Endothelial cell of umbilical vein (primary cell): ENCODE data around the gene MOG. TPM values are rescaled to one million over a fixed set of nuclear protein-coding genes. Genes with fewer than 3 reads are reported as not detected.

Experiments used
- BruUV-seq: library from RNA; stranded (reverse); fragments of 400-500 nt; replicated peaks from 2 replicates; lab custom pipeline; 2021; lab: Mats Ljungman, UMichigan
- CTCF ChIA-PET: fragments of 300-600, 350-600 bp; sonication (Branson Sonifier 250); formaldehyde crosslinking; loops from one replicate; lab custom pipeline; 2021; ENCODE audit warnings: antibody characterized with exemption, inconsistent platforms; lab: Charles Lee
- POLR2A ChIA-PET: fragments of 300-600, 350-600 bp; sonication (Branson Sonifier 250); formaldehyde crosslinking; loops from one replicate; lab custom pipeline; 2021; ENCODE audit warnings: antibody characterized with exemption, inconsistent platforms; lab: Charles Lee
- DNase-seq: peaks from one replicate; pipeline ENCODE4 v3.0.0-alpha.2; 2011; ENCODE audit warnings: low read depth, low spot score
- FAIRE-seq: peaks from 2 replicates; lab custom pipeline; 2011; peaks lifted over from hg19 to GRCh38; lab: Jason Lieb, UNC
- H2AFZ ChIP-seq: 2 replicates; pipeline ENCODE4 v1.6.0; 2012; ENCODE audit warnings: low read depth, low read length, control low read depth, inconsistent platforms
- H3K27ac ChIP-seq: 2 replicates; pipeline ENCODE4 v1.5.1; 2011; ENCODE audit warnings: low read depth, mild to moderate bottlenecking, control low read depth, low read length, moderate library complexity; ENCODE audit not compliant: insufficient read depth
- H3K27me3 ChIP-seq, 2 experiments: 2 replicates each; pipeline versions ENCODE4 v1.6.0 to v1.6.1; 2011; ENCODE audit warnings: low read length in 2 of 2, mixed read lengths in 1 of 2; ENCODE audit not compliant: control insufficient read depth in 2 of 2, insufficient read depth in 2 of 2
- H3K36me3 ChIP-seq, 2 experiments: 2 replicates in 1 of 2; 3 replicates in 1 of 2; pipeline ENCODE4 v1.5.1; 2011; ENCODE audit warnings: low read length in 2 of 2, mild to moderate bottlenecking in 1 of 2, moderate library complexity in 1 of 2; ENCODE audit not compliant: control insufficient read depth in 2 of 2, insufficient read depth in 2 of 2; ENCODE audit errors: extremely low read depth in 1 of 2
- H3K4me1 ChIP-seq: 3 replicates; pipeline ENCODE4 v1.5.1; 2011; ENCODE audit warnings: mild to moderate bottlenecking, low read length; ENCODE audit not compliant: control insufficient read depth, insufficient read depth; ENCODE audit errors: extremely low read depth
- H3K4me2 ChIP-seq: 2 replicates; pipeline ENCODE4 v1.6.1; 2011; ENCODE audit warnings: low read length, control low read depth, mixed read lengths; ENCODE audit not compliant: insufficient read depth
- H3K4me3 ChIP-seq, 3 experiments: fragments of 200-600 bp in 1 of 3; sonication (generic), shearing (Covaris generic) in 1 of 3; replicated peaks in 1 of 3; 2 replicates each; pipeline ENCODE4 v1.5.1; 2011 to 2016; ENCODE audit warnings: control low read depth in 3 of 3, low read length in 3 of 3, mild to moderate bottlenecking in 2 of 3, inconsistent platforms in 1 of 3, low read depth in 1 of 3, moderate library complexity in 1 of 3; ENCODE audit not compliant: insufficient read depth in 1 of 3
- H3K79me2 ChIP-seq: 2 replicates; pipeline ENCODE4 v1.6.0; 2012; ENCODE audit warnings: low read length, inconsistent platforms; ENCODE audit not compliant: control insufficient read depth, insufficient read depth
- H3K9ac ChIP-seq: replicated peaks from 2 replicates; pipeline ENCODE3; 2011; ENCODE audit warnings: low read length, control low read depth; ENCODE audit not compliant: insufficient read depth; ENCODE audit errors: extremely low read depth
- H3K9me1 ChIP-seq: replicated peaks from 3 replicates; pipeline ENCODE4 v1.6.0; 2011; ENCODE audit warnings: mild to moderate bottlenecking, low read length; ENCODE audit not compliant: control insufficient read depth, insufficient read depth; ENCODE audit errors: extremely low read depth
- H3K9me3 ChIP-seq: replicated peaks from 2 replicates; pipeline ENCODE4 v1.5.1; 2012; ENCODE audit warnings: low read length, inconsistent platforms; ENCODE audit not compliant: control insufficient read depth, insufficient read depth
- H4K20me1 ChIP-seq: replicated peaks from 2 replicates; pipeline ENCODE3; 2011; ENCODE audit warnings: mild to moderate bottlenecking, low read length; ENCODE audit not compliant: control insufficient read depth, insufficient read depth; ENCODE audit errors: extremely low read depth
- EZH2 ChIP-seq: IDR thresholded peaks from 2 replicates; pipeline ENCODE4 v1.6.1; 2012; ENCODE audit warnings: borderline replicate concordance, low read depth, mild to moderate bottlenecking, moderate library complexity, low read length, inconsistent platforms; ENCODE audit not compliant: severe bottlenecking
- FOS ChIP-seq: IDR thresholded peaks from 2 replicates; pipeline ENCODE4 v1.6.1; 2011; ENCODE audit warnings: mild to moderate bottlenecking, low read length, moderate library complexity, borderline replicate concordance; ENCODE audit not compliant: insufficient read depth
- GATA2 ChIP-seq: IDR thresholded peaks from 2 replicates; pipeline ENCODE4 v1.7.0; 2011; ENCODE audit warnings: low read depth, mild to moderate bottlenecking, moderate library complexity, mixed read lengths, low read length; ENCODE audit not compliant: insufficient read length, insufficient read depth
- MYC ChIP-seq: IDR thresholded peaks from one replicate; pipeline ENCODE4 v1.6.1; 2011; ENCODE audit warnings: mild to moderate bottlenecking, low read depth, low read length
- POLR2A ChIP-seq: IDR thresholded peaks from 2 replicates; pipeline ENCODE4 v1.6.1; 2012; ENCODE audit warnings: low read depth, mild to moderate bottlenecking, control low read depth, low read length
- POLR2AphosphoS5 ChIP-seq: IDR thresholded peaks from 2 replicates; pipeline ENCODE4 v1.6.1; 2012; ENCODE audit warnings: low read depth, mild to moderate bottlenecking, control low read depth, low read length, moderate library complexity; ENCODE audit not compliant: insufficient read depth
- dilution Hi-C: fragments of 300-500 bp; cut with MboI; formaldehyde crosslinking; loops from one replicate; pipeline ENCODE4 v1.15.0; 2019; ENCODE audit warnings: low sequenced_read_pairs; ENCODE audit not compliant: extremely low pct_ligation_motif_present
- intact Hi-C: fragments of 100-400 bp; cut with micrococcal nuclease; formaldehyde crosslinking; loops from one replicate; pipeline ENCODE4 v1.10.0; 2022
- polyA plus RNA-seq, 4 experiments: library from polyadenylated mRNA; depleted of rRNA in 3 of 4; stranded (reverse) in 3 of 4; unstranded in 1 of 4; fragments of >200 nt; gene quantifications; 2 replicates each; pipeline versions ENCODE4 v1.2.1 to v1.2.3, GENCODE V29; 2011 to 2012; ENCODE audit warnings: missing spikeins in 1 of 4
- total RNA-seq: library from RNA; stranded (reverse); gene quantifications from 2 replicates; pipeline ENCODE4 v1.2.3, GENCODE V29; 2021
- TF ChIP-seq, protein P1 (sequence below), 2 donors: IDR thresholded peaks; 1 replicate in 1 of 2; 2 replicates in 1 of 2; pipeline ENCODE4 v1.5.1; 2011; ENCODE audit warnings: low read length in 2 of 2, mild to moderate bottlenecking in 2 of 2, moderate library complexity in 2 of 2, control low read depth in 1 of 2, inconsistent platforms in 1 of 2, low read depth in 1 of 2; ENCODE audit not compliant: insufficient read depth in 1 of 2; ENCODE audit errors: extremely low read depth in 1 of 2
- TF ChIP-seq, protein P2 (sequence below): IDR thresholded peaks from 2 replicates; pipeline ENCODE4 v1.6.1; 2011; ENCODE audit not compliant: insufficient read depth, insufficient read length

MOG gene
- total and polyA plus RNA-seq, 2 donors (not counting 3 experiments of a cell fraction or from before 2014, with no cell fraction given) = not detected

DNA sequence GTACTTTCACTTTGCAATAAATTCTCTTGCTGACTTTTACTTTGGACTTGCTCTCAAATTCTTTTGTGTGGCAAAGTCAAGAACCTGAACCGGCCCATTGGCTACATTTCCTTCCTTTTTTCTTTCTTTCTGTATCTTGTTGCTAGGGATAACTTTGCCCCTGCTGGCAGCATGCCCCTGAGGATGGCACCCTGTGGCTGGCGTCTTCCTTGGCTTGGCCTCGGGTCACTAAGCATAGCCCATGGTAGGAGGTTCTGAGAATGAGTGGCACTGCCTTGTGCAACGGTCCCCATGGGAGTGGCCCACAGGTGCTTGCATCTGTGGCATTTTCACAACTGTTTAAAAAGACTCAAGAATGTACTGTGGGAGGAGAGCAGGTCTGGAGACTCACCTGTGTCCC is 52.3 kb downstream of the MOG start:
- Histone ChIP-seq H3K36me3 (no peaks in the 10 kb centered on the region), H3K27me3 (peaks cover 6 to 7% of the 10 kb centered on the region in 2 experiments), H3K9me1 (no peaks in the 10 kb centered on the region), H3K9ac (no peak overlapping the region), H3K79me2 (no peaks in the 10 kb centered on the region), H3K4me1 (no peaks in the 10 kb centered on the region), H3K4me2 (no peak overlapping the region), H3K9me3 (no peaks in the 10 kb centered on the region), H3K4me3 (no peak overlapping the region), H4K20me1 (no peaks in the 10 kb centered on the region), H2AFZ (no peak overlapping the region), H3K27ac (no peak overlapping the region)
- DNase-seq (no peak), FAIRE-seq (no peak)
- POLR2A ChIA-PET = no interaction called here
- intact Hi-C loops = no loop called here
- CTCF ChIA-PET = interaction anchor here (1.8 to 3.0 kb wide), 3 partner anchors 13 to 59 kb away, joined by 5 to 10 read pairs (median 6); no protein-coding TSS in a partner anchor
- no peak for TF ChIP-seq POLR2AphosphoS5
- no peak for TF ChIP-seq EZH2
- TF ChIP-seq GATA2 = no peak
- TF ChIP-seq, protein P1, sequence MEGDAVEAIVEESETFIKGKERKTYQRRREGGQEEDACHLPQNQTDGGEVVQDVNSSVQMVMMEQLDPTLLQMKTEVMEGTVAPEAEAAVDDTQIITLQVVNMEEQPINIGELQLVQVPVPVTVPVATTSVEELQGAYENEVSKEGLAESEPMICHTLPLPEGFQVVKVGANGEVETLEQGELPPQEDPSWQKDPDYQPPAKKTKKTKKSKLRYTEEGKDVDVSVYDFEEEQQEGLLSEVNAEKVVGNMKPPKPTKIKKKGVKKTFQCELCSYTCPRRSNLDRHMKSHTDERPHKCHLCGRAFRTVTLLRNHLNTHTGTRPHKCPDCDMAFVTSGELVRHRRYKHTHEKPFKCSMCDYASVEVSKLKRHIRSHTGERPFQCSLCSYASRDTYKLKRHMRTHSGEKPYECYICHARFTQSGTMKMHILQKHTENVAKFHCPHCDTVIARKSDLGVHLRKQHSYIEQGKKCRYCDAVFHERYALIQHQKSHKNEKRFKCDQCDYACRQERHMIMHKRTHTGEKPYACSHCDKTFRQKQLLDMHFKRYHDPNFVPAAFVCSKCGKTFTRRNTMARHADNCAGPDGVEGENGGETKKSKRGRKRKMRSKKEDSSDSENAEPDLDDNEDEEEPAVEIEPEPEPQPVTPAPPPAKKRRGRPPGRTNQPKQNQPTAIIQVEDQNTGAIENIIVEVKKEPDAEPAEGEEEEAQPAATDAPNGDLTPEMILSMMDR (IDR thresholded peaks at IDR 0.05; ENCODE audit: extremely low read depth in 1 of 2, insufficient read depth in 1 of 2, low read depth in 1 of 2, low read length in 2 of 2) = no peak
- TF ChIP-seq, protein P2, sequence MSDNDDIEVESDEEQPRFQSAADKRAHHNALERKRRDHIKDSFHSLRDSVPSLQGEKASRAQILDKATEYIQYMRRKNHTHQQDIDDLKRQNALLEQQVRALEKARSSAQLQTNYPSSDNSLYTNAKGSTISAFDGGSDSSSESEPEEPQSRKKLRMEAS = no peak
- TF ChIP-seq MYC = no peak
- TF ChIP-seq FOS = no peak
- TF ChIP-seq POLR2A = no peak
- no TSS peak for BruUV-seq
- dilution Hi-C loops = no loop called here
